ENCODE measurements around the gene EIF5A2.
A peak's percentile ranks its signal among the peaks of the same experiment; 100 is the strongest.
"Not testable (repeated sequence)": the region's sequence is repeated elsewhere in the genome, so short reads cannot be mapped to it uniquely, and the experiment has no call there.

The EIF5A2 gene

DNA sequence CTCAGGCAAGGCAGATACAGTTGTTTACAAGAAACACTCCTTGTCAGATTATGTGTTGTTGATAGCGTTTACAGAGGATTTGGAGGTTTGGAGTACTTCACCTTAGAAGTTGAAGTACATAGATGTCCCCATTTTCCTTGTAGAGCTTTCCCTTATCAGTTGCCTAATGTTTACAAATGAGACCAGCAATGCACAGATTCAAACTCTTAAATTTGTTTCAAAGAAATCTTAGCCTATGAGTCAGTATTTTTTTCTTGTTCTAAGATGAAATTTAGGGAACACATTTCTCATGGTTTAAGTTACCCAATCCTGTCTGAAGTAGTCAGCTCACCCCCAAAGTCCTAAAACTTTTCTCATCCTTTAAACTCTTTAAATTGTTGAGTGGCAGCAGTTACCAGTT is 6.3 kb upstream of the EIF5A2 start:
- no peaks in the 10 kb centered on the region for H3K4me1 ChIP-seq (ENCODE audit: control insufficient read depth in 1 of 2, insufficient read depth in 2 of 2, low read length in 2 of 2)
- no peaks in the 10 kb centered on the region for H3K27me3 ChIP-seq (ENCODE audit: low read depth, low read length)
- H3K27ac ChIP-seq (ENCODE audit: low read length): no peak overlapping the region
- peaks cover 0 to 19% of the 10 kb centered on the region in 2 donors for H3K9me3 ChIP-seq (ENCODE audit: control insufficient read depth in 1 of 2, low read length in 2 of 2)
- no peak overlapping the region for H3K4me3 ChIP-seq (ENCODE audit: low read depth in 1 of 2, low read length in 2 of 2)
- no peaks in the 10 kb centered on the region for H3K36me3 ChIP-seq (ENCODE audit: control insufficient read depth in 1 of 2, insufficient read depth in 2 of 2, low read length in 2 of 2)

DNA sequence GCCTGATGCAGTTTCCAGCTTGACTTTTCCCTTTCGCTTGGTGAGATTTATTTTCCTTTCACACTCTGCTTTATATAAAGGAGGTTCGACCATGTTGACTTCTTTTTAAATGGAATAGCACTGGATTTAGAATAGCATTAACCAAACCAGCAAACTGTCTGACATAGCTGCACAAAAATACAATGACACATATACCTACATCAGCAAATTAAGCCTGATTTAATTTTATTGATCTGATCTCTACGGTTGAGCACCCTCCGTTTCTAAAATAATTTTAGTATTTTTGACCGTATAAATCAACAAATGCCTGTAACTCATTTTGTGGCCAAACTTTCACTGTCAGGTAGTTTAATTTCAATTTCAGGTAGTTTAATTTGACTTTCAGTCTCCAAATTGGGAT is 5.8 kb upstream of the EIF5A2 start:
- no peak overlapping the region for H3K27ac ChIP-seq (ENCODE audit: low read length)
- no peaks in the 10 kb centered on the region for H3K4me1 ChIP-seq (ENCODE audit: control insufficient read depth in 1 of 2, insufficient read depth in 2 of 2, low read length in 2 of 2)
- no peaks in the 10 kb centered on the region for H3K36me3 ChIP-seq (ENCODE audit: control insufficient read depth in 1 of 2, insufficient read depth in 2 of 2, low read length in 2 of 2)
- H3K4me3 ChIP-seq (ENCODE audit: low read depth in 1 of 2, low read length in 2 of 2): no peak overlapping the region
- H3K27me3 ChIP-seq (ENCODE audit: low read depth, low read length): no peaks in the 10 kb centered on the region
- peaks cover 2 to 21% of the 10 kb centered on the region in 2 donors for H3K9me3 ChIP-seq (ENCODE audit: control insufficient read depth in 1 of 2, low read length in 2 of 2)

DNA sequence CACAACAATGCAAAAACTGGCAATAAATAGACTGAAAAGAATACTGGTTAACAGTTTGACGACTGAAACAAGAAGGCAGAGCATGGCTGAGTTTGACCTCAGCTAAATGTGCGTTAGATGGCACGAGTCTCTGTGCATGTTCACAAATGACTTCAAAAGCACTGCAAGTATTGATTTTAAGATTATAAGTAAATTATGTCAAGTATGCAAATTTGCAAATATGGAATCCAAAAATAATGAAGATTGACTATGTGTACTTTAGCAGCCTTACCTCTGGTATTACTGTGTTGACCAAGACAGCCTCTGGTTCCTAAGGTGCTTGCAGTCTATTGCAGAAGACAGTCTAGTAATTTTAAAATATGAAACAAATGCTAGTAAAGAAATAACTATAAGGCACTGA is 2.6 kb upstream of the EIF5A2 start:
- Histone ChIP-seq H3K4me1 (ENCODE audit: control insufficient read depth in 1 of 2, insufficient read depth in 2 of 2, low read length in 2 of 2) (peaks cover 0 to 8% of the 10 kb centered on the region in 2 donors), H3K36me3 (ENCODE audit: control insufficient read depth in 1 of 2, insufficient read depth in 2 of 2, low read length in 2 of 2) (no peaks in the 10 kb centered on the region), H3K27ac (ENCODE audit: low read length) (no peak overlapping the region)

DNA sequence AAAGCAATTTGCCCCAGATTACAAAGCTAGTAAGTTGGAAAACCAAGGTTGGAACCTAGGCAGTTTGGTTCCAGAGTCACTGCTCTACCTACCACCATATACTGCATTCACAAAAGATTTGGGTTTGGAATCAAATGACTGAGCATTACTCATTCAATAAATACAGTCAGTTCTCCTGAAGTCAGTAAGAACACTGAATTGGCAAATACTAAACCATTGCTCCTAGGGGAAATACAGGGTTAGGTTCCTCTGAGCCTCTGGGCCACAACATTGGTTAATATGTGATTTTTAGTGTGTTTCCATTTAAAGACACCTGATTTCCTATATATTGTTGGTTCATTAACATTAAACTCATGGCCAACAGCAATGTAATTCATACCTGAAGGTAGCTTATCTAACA is 2.1 kb upstream of the EIF5A2 start:
- Histone ChIP-seq H3K9me3 (ENCODE audit: control insufficient read depth in 1 of 2, low read length in 2 of 2) (peaks cover 4 to 14% of the 10 kb centered on the region in 2 donors), H3K4me3 (ENCODE audit: low read depth in 1 of 2, low read length in 2 of 2) (no peak overlapping the region), H3K27ac (ENCODE audit: low read length) (no peak overlapping the region), H3K4me1 (ENCODE audit: control insufficient read depth in 1 of 2, insufficient read depth in 2 of 2, low read length in 2 of 2) (peaks cover 0 to 8% of the 10 kb centered on the region in 2 donors), H3K27me3 (ENCODE audit: low read depth, low read length) (no peaks in the 10 kb centered on the region), H3K36me3 (ENCODE audit: control insufficient read depth in 1 of 2, insufficient read depth in 2 of 2, low read length in 2 of 2) (no peaks in the 10 kb centered on the region)

More for the DNA sequence above, 2.6 kb upstream of the EIF5A2 start:
- Histone ChIP-seq H3K27me3 (ENCODE audit: low read depth, low read length) (no peaks in the 10 kb centered on the region), H3K9me3 (ENCODE audit: control insufficient read depth in 1 of 2, low read length in 2 of 2) (peaks cover 4 to 14% of the 10 kb centered on the region in 2 donors), H3K4me3 (ENCODE audit: low read depth in 1 of 2, low read length in 2 of 2) (no peak overlapping the region)

DNA sequence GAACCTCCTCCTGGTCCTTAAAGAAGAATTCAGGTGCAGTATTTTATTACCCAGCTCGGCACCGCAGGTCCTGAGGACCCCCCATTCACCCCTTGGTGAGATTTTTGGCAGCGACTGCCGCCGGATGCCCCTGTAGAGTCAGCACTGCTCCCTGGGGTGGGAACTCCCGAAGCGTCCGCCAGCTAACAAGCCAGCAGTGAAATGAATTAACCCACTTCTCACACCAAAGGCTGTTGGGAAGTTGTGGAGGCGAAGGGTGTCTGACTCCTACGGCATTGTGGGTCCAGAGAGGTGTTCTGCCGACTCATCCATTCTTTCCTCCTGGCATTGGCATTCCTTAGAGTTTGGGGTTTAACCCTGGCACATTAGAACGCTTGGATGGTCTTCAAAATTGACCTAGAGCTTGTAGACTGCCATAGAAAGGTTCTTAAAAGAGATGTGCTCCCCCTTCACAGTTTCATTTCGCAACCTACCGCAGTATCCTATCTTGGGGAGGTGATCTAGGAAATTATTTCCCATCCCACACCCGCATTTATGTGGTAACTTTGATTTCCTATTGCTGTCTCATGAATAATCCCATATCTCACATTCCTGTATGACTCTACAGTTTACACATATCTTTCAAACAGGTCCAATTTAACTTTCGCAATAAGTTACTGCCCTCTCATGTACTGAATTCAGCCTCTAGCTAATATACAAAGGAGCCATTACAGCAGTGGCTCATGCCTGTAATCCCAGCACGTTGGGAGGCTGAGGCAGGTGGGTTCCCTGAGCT is 879 bp upstream of the EIF5A2 start:
- Histone ChIP-seq H3K9me3 (ENCODE audit: control insufficient read depth in 1 of 2, low read length in 2 of 2) (peaks cover 4 to 14% of the 10 kb centered on the region in 2 donors), H3K36me3 (ENCODE audit: control insufficient read depth in 1 of 2, insufficient read depth in 2 of 2, low read length in 2 of 2) (no peaks in the 10 kb centered on the region), H3K27ac (ENCODE audit: low read length) (peak overlapping the region; percentile 10), H3K4me1 (ENCODE audit: control insufficient read depth in 1 of 2, insufficient read depth in 2 of 2, low read length in 2 of 2) (peaks cover 0 to 8% of the 10 kb centered on the region in 2 donors), H3K4me3 (ENCODE audit: low read depth in 1 of 2, low read length in 2 of 2) (peak overlapping the region; percentile 67 to 82), H3K27me3 (ENCODE audit: low read depth, low read length) (no peaks in the 10 kb centered on the region)

DNA sequence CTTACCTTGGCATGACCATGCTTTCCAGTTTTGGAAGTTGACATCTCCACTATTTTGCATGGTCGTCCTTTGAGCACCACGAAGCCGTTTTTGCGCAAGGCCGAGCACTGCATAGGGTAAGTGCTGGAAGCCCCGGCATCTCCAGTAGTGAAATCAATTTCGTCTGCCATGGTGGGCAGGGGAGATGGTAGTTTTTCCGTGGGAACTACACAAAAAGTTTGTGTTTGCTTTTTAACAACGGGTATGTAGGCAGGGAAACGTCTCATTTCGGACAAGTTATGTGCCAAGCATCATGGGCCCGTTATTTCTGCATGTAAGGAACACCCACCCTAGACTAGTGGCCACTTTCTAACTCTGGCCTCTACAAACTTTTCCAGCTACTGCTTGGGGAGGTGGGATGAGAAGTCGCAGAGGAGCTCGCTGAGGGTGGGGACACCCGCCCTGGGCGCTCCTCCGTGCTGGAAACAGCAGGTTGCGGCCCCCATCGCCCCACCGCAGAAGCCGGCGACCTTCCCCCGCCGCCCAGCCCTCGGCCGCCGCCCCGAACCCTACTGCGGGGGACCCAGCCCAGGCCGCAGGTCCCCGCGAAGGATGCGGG is 701 bp downstream of the EIF5A2 start:
- H3K4me1 ChIP-seq (ENCODE audit: control insufficient read depth in 1 of 2, insufficient read depth in 2 of 2, low read length in 2 of 2): peaks cover 0 to 8% of the 10 kb centered on the region in 2 donors
- H3K27me3 ChIP-seq (ENCODE audit: low read depth, low read length): no peaks in the 10 kb centered on the region
- H3K4me3 ChIP-seq (ENCODE audit: low read depth in 1 of 2, low read length in 2 of 2): peak overlapping the region; percentile 67 to 82
- no peaks in the 10 kb centered on the region for H3K36me3 ChIP-seq (ENCODE audit: control insufficient read depth in 1 of 2, insufficient read depth in 2 of 2, low read length in 2 of 2)
- H3K27ac ChIP-seq (ENCODE audit: low read length): no peak overlapping the region
- H3K9me3 ChIP-seq (ENCODE audit: control insufficient read depth in 1 of 2, low read length in 2 of 2): peaks cover 4 to 14% of the 10 kb centered on the region in 2 donors

DNA sequence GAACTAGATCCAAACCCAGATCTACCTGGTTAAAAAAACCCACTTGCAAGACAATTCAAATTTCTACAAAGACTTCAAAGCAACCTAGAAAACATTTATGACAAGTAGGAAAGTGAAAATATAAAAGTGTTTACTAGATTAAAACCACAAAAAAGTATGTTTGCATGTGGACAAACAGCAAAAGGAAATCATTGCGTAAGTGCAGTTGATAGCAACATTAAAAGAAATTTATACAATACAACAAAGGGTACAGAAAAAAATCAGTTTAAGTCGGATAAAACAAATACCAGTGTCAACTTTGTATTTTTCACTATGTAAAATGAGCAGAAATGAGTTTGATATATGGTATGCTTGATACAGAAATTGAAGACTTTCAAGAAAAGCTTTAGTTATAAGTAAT is 2.6 kb downstream of the EIF5A2 start:
- H3K36me3 ChIP-seq (ENCODE audit: control insufficient read depth in 1 of 2, insufficient read depth in 2 of 2, low read length in 2 of 2): no peaks in the 10 kb centered on the region
- peaks cover 0 to 8% of the 10 kb centered on the region in 2 donors for H3K4me1 ChIP-seq (ENCODE audit: control insufficient read depth in 1 of 2, insufficient read depth in 2 of 2, low read length in 2 of 2)
- no peak overlapping the region for H3K4me3 ChIP-seq (ENCODE audit: low read depth in 1 of 2, low read length in 2 of 2)
- H3K27me3 ChIP-seq (ENCODE audit: low read depth, low read length): no peaks in the 10 kb centered on the region
- H3K9me3 ChIP-seq (ENCODE audit: control insufficient read depth in 1 of 2, low read length in 2 of 2): peaks cover 4 to 12% of the 10 kb centered on the region in 2 donors
- no peak overlapping the region for H3K27ac ChIP-seq (ENCODE audit: low read length)

DNA sequence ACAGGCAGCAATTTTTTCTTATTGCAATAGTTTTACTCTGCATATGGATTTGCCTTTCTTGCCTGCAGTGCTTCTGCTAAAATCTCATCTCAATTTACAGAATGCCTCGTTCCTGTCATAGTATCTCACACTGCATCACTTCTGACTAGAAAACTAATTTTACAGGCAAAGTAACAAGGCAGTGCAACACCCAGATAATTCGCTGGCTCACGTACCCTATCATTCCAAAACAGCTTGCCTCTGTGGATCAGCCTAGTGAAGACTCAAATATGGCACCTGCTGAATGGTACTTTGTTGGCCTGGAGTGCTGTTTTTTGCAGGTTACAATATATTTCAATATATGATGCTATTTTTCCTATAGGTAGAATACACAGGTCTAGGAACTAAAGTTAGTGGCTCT is 5.3 kb downstream of the EIF5A2 start:
- peaks cover 0 to 8% of the 10 kb centered on the region in 2 donors for H3K4me1 ChIP-seq (ENCODE audit: control insufficient read depth in 1 of 2, insufficient read depth in 2 of 2, low read length in 2 of 2)
- no peak overlapping the region for H3K27ac ChIP-seq (ENCODE audit: low read length)
- no peaks in the 10 kb centered on the region for H3K9me3 ChIP-seq (ENCODE audit: control insufficient read depth in 1 of 2, low read length in 2 of 2)
- no peak overlapping the region for H3K4me3 ChIP-seq (ENCODE audit: low read depth in 1 of 2, low read length in 2 of 2)
- no peaks in the 10 kb centered on the region for H3K36me3 ChIP-seq (ENCODE audit: control insufficient read depth in 1 of 2, insufficient read depth in 2 of 2, low read length in 2 of 2)
- H3K27me3 ChIP-seq (ENCODE audit: low read depth, low read length): no peaks in the 10 kb centered on the region

DNA sequence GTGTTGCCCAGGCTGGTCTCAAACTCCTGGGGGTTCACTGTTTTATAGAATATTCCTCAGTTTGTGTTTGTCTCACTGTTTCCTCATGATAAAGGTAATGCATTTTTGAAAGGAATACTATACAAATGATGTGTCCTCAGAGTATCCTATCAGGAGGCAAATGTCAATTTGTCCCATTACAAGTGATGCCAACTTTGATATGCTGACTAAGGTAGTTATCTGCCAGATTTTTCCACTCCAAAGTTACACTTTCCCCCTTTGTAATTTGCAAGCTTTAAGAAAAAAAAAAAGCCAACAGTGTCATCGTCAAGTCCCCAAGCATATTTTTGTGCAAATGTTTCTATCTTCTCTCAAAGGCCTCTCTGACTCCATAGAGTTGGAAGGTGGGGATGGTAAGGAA is 9.0 kb downstream of the EIF5A2 start:
- H3K27me3 ChIP-seq (ENCODE audit: low read depth, low read length): no peaks in the 10 kb centered on the region
- H3K9me3 ChIP-seq (ENCODE audit: control insufficient read depth in 1 of 2, low read length in 2 of 2): no peaks in the 10 kb centered on the region
- H3K4me1 ChIP-seq (ENCODE audit: control insufficient read depth in 1 of 2, insufficient read depth in 2 of 2, low read length in 2 of 2): no peaks in the 10 kb centered on the region
- no peaks in the 10 kb centered on the region for H3K36me3 ChIP-seq (ENCODE audit: control insufficient read depth in 1 of 2, insufficient read depth in 2 of 2, low read length in 2 of 2)
- no peak overlapping the region for H3K4me3 ChIP-seq (ENCODE audit: low read depth in 1 of 2, low read length in 2 of 2)
- no peak overlapping the region for H3K27ac ChIP-seq (ENCODE audit: low read length)

DNA sequence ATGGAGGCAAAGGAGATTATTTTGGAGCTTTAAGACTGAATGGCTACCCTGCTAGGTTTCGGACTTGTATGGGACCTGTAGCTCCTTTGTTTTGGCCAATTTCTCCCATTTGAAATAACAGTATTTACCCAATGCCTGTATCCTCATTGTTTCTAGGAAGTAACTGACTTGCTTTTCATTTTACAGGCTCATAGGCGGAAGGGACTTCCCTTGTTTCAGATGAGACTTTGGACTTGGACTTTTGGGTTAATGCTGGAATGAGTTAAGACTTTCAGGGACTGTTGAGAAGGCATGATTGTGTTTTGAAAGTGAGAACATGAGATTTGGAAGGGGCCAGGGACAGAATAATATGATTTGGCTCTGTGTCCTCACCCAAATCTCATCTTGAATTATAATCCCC is 10.5 kb downstream of the EIF5A2 start:
- Histone ChIP-seq H3K4me3 (ENCODE audit: low read depth in 1 of 2, low read length in 2 of 2) (no peak overlapping the region), H3K9me3 (ENCODE audit: control insufficient read depth in 1 of 2, low read length in 2 of 2) (no peaks in the 10 kb centered on the region), H3K27me3 (ENCODE audit: low read depth, low read length) (no peaks in the 10 kb centered on the region), H3K27ac (ENCODE audit: low read length) (no peak overlapping the region), H3K36me3 (ENCODE audit: control insufficient read depth in 1 of 2, insufficient read depth in 2 of 2, low read length in 2 of 2) (peaks cover 0 to 6% of the 10 kb centered on the region in 2 donors), H3K4me1 (ENCODE audit: control insufficient read depth in 1 of 2, insufficient read depth in 2 of 2, low read length in 2 of 2) (no peaks in the 10 kb centered on the region)

DNA sequence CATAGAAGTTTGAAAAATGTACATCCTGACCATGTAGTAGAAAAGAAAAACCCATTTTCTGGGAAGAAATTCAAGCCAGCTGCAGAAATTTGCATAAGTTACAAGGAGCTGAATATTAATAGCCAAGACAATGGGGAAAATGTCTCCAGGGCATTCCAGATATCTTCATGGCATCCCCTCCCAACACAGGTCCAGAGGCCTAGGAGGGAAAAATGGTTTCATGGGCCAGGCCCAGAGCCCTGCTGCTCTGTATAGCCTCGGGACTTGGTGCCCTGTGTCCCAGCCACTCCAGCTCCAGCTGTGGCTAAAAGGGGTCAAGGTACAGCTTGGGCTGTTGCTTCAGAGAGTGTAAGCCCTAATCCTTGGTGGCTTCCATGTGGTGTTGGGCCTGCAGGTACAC is 11.2 kb downstream of the EIF5A2 start:
- not testable (repeated sequence) for H3K9me3 ChIP-seq (ENCODE audit: control insufficient read depth in 1 of 2, low read length in 2 of 2); H3K4me3 ChIP-seq (ENCODE audit: low read depth in 1 of 2, low read length in 2 of 2); H3K27me3 ChIP-seq (ENCODE audit: low read depth, low read length); H3K27ac ChIP-seq (ENCODE audit: low read length); H3K36me3 ChIP-seq (ENCODE audit: control insufficient read depth in 1 of 2, insufficient read depth in 2 of 2, low read length in 2 of 2); H3K4me1 ChIP-seq (ENCODE audit: control insufficient read depth in 1 of 2, insufficient read depth in 2 of 2, low read length in 2 of 2)
